ENCODE data around the gene GDPD2.

GDPD2 gene

GRCh38 chrX:70482300-70482699 is 59.2 kb downstream of the GDPD2 start:
- no peak for ATAC-seq
- no peak for TF ChIP-seq ZFP3 (CRISPR knock-in tag; IDR thresholded peaks at IDR 0.05)
- no peak for TF ChIP-seq RARB (CRISPR knock-in tag; IDR thresholded peaks at IDR 0.05)
- TF ChIP-seq POU6F1 (CRISPR knock-in tag; IDR thresholded peaks at IDR 0.05; ENCODE audit: borderline replicate concordance, low read depth) = no peak
- TF ChIP-seq PPARA (CRISPR knock-in tag; IDR thresholded peaks at IDR 0.05; ENCODE audit: borderline replicate concordance) = no peak
- no peak for TF ChIP-seq ZNF70 (CRISPR knock-in tag; IDR thresholded peaks at IDR 0.05)
- no peak for TF ChIP-seq CSDC2 (CRISPR knock-in tag; IDR thresholded peaks at IDR 0.05)
- TF ChIP-seq ZNF565 (CRISPR knock-in tag; conservative IDR thresholded peaks at IDR 0.05; ENCODE audit: low read depth) = no peak
- TF ChIP-seq SNAI2 (CRISPR knock-in tag; IDR thresholded peaks at IDR 0.05) = no peak
